Posterior cingulate gyrus (tissue), 11 donors: ENCODE results near the gene PRRC2B.
"Not testable (repeated sequence)": the region's sequence is repeated elsewhere in the genome, so short reads cannot be mapped to it uniquely, and the experiment has no call there.

Source experiments
- DNase-seq, 10 donors: peaks; one replicate each; pipeline versions ENCODE4 v3.0.0 to v3.0.0-alpha.2; 2020 to 2021; ENCODE audit warnings: mixed read lengths in 3 of 10
- intact Hi-C: fragments of 100-400 bp; cut with DNase I; formaldehyde crosslinking; loops from one replicate; pipeline ENCODE4 v1.15.1; 2023

PRRC2B gene

DNA sequence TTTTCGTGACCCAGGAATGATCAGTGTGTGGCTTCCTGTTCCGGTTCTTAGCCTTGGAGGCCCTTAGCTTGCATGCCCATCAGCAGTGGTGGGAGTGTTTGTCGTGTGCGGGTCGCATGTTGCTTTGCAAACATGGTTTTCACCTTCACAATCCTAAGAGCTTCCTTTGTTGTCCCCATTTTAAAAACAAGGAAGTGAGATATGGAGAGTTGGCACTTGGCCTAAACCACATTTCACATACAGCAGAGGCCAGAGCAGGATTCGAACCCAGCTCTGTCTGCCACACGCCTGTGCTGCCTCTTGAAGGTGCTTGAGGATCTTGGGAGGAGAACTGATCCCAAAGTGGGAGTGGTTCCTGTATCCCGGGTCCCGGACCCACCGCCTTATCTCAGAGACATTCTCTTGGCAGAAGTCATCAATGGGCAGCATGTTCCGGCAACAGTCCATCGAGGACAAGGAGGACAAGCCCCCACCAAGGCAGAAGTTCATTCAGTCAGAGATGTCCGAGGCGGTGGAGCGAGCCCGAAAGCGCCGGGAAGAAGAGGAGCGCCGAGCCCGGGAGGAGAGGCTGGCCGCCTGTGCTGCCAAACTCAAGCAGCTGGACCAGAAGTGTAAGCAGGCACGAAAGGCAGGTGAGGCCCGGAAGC, 70.6 kb downstream of the PRRC2B start:
- DNase-seq, result no peak
- intact Hi-C loops, result no loop called here

DNA sequence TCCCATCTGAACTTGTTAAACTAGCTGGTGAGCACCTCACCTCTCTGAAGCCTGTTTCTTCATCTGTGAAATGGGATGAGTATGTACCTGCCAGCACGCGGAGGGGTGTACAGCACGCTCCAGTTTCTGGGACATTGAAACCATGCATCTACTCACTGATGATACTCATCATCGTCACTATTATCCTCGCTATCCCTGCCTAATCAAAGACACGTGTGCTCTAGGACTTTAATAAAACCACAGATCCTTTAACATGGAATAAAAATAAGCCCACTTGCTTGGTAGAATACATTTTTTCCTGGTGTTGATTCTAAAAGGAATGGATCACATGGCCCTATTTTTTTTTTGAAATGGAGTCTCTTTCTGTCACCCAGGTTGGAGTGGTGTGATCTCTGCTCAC, 71.5 kb downstream of the PRRC2B start:
- DNase-seq, result no peak
- intact Hi-C loops, result no loop called here

DNA sequence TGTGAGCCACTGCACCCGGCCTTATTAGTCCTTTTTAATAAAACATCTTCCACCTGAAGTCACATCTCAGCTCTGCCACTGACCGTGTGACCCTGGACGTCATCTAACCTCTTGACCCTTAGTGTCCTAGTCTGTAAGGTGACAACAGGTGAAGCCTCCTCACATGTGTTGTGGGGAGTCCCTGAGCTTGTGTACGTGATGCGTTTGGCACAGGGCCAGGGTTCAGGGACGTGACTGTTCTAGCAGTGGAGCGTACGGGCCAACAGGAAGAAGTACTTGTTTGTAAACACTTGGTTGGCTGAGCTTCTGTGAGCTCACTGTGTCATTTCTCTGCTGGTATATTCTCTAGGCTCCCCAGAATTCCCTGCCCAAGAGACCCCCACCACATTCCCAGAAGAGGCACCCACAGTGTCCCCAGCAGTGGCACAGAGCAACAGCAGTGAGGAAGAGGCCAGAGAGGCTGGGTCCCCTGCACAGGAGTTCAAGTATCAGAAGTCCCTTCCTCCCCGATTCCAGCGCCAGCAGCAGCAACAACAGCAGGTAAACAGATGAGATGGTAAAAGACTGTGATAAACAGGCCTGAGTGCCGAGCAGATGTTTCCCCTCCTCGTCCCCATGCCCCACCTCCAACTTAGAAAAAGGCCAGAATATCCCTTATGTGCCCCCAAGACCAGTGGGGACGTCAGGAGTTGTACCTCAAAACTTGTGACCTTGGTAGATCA, 73.5 kb downstream of the PRRC2B start:
- intact Hi-C loops, result no loop called here
- DNase-seq, result no peak

DNA sequence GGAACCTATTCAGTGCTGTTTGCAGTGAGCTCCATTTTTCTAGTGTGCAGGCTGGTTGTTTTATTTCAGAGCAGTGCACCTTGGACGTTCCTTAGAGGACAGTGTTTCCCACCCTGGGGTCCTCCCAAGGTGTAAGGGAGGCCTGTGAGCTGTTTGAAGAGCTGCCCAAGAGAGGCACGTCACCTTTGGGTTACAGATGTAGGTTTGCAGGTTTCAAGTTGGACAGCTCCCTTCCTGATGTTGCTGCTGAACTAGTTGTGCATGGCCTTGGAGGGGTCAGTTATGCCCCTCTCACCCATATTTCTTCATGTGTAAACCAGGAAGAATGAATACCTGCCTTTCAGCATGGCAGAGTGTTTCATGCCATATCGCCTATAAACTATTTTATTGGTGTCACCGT, 74.1 kb downstream of the PRRC2B start:
- intact Hi-C loops, result no loop called here
- DNase-seq, result no peak

DNA sequence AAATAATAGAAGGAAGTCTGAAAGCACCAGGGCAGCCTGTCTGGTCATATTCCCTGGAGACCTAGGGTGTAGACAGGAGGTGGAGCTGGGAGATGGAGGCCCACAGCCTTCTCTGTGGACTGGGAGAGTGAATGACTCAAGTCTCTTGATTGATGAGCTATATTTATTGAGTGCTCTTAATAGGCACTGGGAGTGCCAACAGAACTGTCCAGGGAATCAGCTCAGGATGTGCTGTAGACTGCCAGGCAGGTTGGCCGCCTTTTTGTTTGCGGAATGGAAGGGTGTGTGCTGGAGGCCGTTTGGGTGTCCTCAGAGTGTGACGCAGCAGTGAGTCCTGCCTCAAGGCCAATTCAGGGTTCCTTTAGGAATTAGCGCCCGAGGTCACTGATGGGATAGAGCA, 75.5 kb downstream of the PRRC2B start:
- DNase-seq, result no peak
- intact Hi-C loops, result no loop called here

DNA sequence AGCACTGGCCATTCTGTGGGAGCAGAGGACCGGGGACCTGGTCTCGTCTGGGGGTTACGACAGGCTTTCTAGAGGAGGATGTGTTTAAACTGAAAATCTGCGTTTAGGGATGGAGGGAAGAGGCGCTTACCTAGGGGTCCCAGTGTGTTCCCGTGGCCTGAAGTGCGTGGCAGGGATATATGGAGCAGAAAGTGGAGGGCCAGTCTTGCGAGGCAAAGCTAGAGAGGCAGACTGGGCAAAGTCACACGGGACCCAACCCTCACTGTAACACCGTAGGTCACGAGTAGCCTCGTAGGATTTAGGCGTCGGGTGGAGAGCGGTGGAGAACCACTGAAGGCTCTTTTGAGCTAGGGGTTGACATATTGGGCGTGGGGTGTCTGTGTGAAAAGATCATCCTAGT, 76.1 kb downstream of the PRRC2B start:
- peak in 1 of 10 donors; percentile 49 for DNase-seq
- intact Hi-C loops, result loop anchor here (10.0 kb wide), 1 partner anchor 95 kb away; no protein-coding TSS in a partner anchor

DNA sequence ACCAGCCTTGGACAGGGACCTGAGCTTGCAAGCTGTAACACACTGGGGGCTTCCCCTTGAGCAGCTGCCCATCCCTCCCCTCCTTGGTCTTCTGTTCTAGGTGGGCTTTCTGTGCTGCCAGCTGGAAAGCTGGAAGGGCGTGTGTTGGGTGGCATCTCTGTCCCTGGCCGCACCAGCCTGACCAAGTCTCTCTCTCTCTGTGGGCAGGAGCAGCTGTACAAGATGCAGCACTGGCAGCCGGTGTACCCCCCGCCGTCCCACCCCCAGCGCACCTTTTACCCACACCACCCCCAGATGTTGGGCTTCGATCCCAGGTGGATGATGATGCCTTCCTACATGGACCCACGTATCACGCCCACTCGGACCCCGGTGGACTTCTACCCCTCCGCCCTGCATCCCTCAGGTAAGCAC, 76.7 kb downstream of the PRRC2B start:
- intact Hi-C loops, result loop anchor here (10.0 kb wide), 1 partner anchor 96 kb away; no protein-coding TSS in a partner anchor

DNA sequence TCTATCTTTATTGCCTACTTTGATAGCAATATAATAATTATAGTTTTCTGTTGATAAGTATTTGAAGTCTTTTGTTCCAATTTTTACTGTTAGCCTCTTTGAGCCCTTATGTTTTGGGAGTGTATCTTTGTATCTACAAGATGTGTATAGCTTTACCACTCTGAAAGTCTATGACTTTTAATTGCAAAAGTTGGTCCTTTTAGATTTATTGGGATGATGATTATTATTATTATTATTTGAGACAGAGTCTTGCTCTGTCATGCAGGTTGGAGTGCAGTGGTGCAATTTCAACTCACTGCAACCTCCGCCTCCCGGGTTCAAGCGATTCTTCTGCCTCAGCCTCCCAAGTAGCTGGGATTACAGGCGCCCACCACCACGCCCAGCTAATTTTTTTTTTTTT, 78.2 kb downstream of the PRRC2B start:
- intact Hi-C loops, result loop anchor here (10.0 kb wide), 1 partner anchor 97 kb away; no protein-coding TSS in a partner anchor
- DNase-seq, result not testable (repeated sequence)

More for the DNA sequence above, 76.7 kb downstream of the PRRC2B start:
- peak in 1 of 10 donors; percentile 55 for DNase-seq

DNA sequence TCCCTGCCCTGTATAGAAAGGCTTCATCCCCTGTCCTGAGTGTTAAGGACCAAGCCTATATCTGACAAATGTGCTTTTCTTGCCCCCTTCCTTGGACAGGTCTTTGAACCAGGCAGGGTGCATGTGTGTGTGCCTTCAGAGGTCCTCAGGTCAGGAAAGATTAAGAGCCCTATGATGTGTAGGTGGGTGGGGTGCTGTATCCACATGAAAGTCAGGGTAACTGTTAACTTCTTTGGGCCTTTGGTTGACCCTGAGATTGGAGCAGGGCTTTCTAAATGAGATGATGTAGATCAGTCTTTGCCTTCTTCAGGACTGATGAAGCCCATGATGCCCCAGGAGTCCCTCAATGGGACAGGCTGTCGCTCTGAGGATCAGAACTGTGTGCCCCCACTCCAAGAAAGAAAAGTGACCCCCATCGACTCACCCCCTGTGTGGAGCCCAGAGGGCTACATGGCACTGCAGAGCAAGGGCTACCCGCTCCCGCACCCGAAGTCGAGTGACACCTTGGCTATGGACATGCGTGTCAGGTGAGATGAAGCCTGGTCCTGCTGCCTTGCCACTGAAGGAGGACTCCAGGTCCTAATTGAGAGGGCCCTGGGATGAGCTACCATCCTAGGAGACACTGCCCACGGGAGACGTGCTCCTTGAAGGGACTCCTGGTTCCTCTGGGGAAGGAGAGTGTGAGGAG, 79.5 kb downstream of the PRRC2B start:
- intact Hi-C loops, result loop anchor here (10.0 kb wide), 1 partner anchor 99 kb away; no protein-coding TSS in a partner anchor
- peak in 1 of 10 donors; percentile 30 for DNase-seq

DNA sequence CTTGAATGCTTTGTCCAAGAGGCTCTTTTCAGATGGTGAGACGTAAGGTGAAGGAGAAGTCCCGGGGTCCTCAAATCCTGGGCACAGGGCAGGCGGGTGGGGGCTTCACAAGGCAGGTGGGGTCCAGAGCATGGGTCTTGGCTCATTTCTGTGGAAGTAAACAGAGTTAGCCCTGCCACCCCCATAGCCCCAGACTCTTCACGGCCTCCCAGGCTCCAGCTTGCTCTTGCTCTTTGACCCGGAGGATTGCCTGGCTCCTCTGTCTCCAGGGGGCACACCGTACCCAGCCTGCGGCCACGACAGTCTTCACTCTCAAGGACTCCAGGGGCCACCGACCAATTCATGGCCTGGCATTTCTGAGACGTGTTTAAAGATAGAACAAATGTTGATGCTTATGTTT, 80.0 kb downstream of the PRRC2B start:
- DNase-seq, result peak in 1 of 10 donors; percentile 76
- intact Hi-C loops, result loop anchor here (10.0 kb wide), 1 partner anchor 99 kb away; no protein-coding TSS in a partner anchor

DNA sequence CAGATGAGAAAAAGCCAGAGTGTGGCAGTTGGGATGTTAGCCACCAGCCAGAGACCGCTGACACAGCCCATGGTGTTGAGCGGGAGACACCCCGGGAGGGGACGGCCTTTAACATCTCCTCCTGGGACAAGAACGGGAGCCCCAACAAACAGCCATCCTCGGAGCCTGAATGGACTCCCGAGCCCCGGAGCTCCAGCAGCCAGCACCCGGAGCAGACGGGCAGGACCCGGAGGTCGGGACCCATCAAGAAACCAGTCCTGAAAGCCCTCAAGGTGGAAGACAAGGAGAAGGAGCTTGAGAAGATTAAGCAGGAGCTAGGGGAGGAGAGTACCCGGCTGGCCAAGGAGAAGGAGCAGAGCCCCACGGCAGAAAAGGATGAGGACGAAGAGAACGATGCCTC, 80.8 kb downstream of the PRRC2B start:
- intact Hi-C loops, result loop anchor here (5.0 to 10.0 kb wide), 2 partner anchors 100 to 122 kb away; no protein-coding TSS in a partner anchor
- DNase-seq, result peak in 1 of 10 donors; percentile 73

DNA sequence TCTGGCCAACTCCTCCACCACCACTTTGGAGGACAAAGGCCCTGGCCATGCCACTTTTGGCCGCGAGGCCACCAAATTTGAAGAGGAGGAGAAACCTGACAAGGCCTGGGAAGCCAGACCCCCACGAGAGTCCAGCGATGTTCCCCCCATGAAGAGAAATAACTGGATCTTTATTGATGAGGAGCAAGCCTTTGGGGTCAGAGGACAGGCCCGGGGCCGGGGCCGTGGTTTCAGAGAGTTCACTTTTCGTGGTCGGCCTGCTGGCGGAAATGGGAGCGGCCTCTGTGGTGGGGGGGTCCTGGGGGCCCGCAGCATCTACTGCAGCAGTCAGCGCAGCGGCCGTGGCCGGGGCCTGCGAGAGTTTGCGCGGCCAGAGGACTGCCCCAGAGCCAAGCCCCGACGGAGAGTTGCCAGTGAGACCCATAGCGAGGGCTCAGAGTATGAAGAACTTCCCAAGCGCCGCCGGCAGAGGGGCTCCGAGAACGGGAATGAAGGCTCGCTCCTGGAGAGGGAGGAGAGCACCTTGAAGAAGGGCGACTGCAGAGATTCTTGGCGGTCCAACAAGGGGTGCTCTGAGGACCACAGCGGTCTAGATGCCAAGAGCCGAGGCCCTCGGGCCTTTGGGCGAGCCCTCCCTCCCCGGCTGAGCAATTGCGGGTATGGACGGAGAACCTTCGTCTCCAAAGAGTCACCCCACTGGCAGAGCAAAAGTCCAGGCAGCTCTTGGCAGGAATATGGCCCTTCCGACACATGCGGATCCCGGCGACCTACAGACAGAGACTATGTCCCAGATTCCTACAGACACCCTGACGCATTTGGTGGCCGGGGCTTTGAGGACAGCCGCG, 81.4 kb downstream of the PRRC2B start:
- intact Hi-C loops, result loop anchor here (5.0 to 10.0 kb wide), 2 partner anchors 101 to 123 kb away; no protein-coding TSS in a partner anchor
- peak in 1 of 10 donors; percentile 87 for DNase-seq

DNA sequence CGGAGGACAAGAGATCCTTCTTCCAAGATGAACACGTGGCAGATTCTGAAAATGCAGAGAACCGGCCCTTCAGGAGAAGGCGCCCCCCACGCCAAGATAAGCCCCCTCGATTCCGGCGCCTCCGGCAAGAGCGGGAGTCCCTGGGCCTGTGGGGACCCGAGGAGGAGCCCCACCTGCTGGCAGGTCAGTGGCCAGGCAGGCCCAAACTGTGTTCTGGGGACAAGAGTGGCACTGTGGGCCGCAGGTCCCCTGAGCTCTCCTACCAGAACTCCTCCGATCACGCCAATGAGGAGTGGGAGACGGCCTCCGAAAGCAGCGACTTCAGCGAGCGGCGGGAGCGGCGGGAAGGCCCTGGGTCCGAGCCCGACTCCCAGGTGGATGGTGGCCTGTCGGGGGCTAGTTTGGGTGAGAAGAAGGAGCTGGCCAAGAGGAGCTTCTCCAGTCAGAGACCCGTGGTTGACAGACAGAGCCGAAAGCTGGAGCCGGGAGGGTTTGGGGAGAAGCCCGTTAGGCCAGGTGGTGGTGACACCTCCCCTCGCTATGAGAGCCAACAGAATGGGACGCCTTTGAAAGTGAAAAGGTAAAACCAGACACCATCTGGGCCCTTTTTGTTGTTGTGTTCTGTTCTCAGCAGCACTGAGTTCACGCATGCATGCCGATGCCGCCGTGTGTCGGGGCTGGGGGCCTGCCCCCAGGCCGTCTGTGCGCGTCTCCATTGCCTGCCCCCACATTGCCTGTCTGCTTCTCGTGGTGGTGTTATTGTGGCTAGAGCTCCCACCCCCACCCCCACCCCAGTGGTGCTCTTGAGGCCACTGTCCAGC, 82.3 kb downstream of the PRRC2B start:
- peak in 2 of 10 donors; percentile 29 to 90 for DNase-seq
- intact Hi-C loops, result loop anchor here (5.0 to 10.0 kb wide), 2 partner anchors 101 to 124 kb away; no protein-coding TSS in a partner anchor

DNA sequence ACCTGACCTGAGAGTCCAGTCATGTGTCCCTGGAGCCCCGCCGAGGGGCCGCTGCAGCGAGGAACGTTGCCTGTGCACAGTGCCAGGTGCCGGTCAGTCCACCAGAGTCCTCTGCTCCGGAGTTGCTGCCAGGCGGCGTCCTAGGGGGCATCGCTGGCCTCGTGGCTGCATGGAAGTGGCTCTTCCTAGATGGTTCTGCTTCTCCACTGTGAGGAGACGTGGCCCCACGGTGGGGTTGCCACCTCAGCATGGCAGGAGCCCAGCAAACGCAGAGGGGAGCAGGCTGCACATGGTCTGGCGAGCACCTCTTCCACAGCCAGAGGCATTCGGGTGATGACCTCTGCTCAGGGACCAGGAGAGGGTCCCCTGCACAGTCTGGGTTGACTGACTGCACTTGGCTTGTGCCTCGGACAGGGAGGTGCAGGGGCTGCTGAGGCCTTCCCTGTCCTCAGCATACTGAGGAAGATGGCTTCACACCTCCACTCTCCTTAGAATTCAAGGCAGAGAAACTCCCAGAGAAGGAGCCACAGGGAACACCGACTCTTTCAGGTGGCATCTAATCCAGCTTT, 83.0 kb downstream of the PRRC2B start:
- intact Hi-C loops, result loop anchor here (5.0 to 10.0 kb wide), 2 partner anchors 102 to 125 kb away; no protein-coding TSS in a partner anchor
- DNase-seq, result peak in 1 of 10 donors; percentile 87

DNA sequence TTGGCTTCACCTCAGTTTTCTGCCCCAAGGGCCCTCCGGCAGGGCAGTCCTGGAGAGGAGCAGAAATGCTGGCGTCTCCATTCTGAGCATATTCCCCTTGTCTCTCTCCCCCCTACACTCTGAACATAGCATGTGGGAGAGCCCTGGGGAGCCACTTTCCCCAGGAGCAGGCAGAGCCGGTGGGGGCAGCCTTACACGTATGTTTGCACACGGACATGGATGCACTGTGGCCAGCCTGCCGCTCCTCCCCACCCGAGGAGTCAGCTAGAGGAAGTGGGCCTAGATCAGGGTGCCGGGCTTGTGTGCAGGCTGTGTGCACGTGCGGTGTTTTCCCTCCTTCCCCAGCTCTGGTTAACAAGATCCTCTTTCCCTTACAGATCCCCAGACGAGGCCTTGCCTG, 83.5 kb downstream of the PRRC2B start:
- intact Hi-C loops, result loop anchor here (5.0 to 10.0 kb wide), 2 partner anchors 103 to 125 kb away; no protein-coding TSS in a partner anchor
- DNase-seq, result peak in 1 of 10 donors; percentile 77

DNA sequence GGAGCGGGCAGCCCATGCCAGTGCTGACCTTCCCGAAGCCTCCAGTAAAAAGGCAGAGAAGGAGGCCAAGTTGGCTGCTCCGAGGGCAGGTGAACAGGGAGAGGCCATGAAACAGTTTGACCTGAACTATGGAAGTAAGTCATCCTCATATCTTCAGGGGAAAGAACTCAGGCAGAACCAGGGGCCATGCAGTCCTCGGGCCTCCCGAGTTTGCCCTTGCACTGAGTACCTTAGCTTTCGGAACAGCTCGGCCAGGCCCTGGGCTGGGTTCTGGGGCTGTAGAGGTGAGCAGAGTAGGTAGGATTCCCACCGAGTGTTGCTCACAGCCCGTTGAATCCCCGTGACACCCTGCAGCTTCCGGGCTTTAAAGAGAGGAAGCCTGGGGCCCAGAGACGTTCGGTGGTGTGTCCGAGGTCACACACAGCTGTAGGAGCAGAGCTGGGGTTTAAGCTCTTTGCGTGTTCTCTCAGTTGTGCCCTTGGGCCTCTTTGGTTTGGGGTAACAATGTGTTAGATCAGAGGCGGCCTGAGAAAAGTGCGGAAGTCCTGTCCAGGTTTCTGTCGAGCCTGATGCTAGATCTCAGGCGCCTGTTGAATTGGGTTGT, 84.0 kb downstream of the PRRC2B start:
- peak in 1 of 10 donors; percentile 52 for DNase-seq
- intact Hi-C loops, result loop anchor here (5.0 to 10.0 kb wide), 2 partner anchors 103 to 126 kb away; no protein-coding TSS in a partner anchor

DNA sequence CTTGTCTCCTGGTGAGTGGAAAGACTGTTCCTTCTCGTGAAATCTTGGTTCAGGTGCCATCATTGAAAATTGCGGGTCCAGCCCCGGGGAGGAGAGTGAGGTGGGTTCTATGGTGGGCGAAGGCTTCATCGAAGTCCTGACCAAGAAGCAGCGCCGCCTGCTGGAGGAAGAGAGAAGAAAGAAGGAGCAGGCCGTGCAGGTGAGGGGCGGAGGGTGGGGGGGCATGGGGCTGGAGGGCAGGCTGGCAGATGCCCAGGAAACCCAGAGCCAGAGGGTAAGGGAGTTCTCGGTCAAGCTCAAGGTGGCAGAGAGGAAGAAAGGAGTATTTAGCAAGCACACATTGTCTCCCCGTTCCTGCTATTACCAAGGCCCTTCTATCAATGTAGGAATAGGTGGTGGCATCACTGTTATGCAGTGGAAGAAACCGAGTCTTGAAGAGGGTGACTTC, 84.6 kb downstream of the PRRC2B start:
- intact Hi-C loops, result loop anchor here (5.0 to 10.0 kb wide), 2 partner anchors 104 to 126 kb away; no protein-coding TSS in a partner anchor
- DNase-seq, result peak in 3 of 10 donors; percentile 45 to 85 (median 49)

DNA sequence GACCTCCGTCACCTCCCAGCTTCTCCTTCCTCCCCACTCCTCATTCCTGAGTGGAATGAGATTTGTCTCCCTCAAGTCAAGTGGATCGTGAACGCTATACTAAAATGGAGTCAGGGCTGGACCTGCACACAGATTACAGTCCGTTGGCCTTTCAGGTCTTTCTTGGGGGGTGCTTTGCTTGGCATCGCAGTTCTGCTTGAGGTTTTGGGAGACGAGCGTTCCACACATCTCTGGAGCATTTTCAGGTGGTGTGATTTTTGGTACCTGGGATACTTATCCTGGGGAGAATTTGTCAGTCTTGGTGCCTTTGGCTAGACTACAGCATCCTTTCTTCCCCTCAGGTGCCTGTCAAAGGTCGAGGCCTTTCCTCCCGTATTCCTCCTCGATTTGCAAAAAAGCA, 85.0 kb downstream of the PRRC2B start:
- intact Hi-C loops, result loop anchor here (5.0 to 10.0 kb wide), 2 partner anchors 104 to 127 kb away; no protein-coding TSS in a partner anchor
- DNase-seq, result no peak
